NB4 (cell line): Measurements from ENCODE around the gene FAM241A.
A peak's percentile ranks its signal among the peaks of the same experiment; 100 is the strongest.
"Not testable (repeated sequence)": the region's sequence is repeated elsewhere in the genome, so short reads cannot be mapped to it uniquely, and the experiment has no call there.

Experiments
- DNase-seq: peaks from one replicate; pipeline ENCODE4 v3.0.0; 2010; ENCODE audit warnings: low read depth
- H3K4me3 ChIP-seq: one replicate; pipeline ENCODE4 v1.5.1; 2011; ENCODE audit warnings: mild to moderate bottlenecking, low read depth, low read length, moderate library complexity
- MYC ChIP-seq: IDR thresholded peaks from 2 replicates; pipeline ENCODE4 v1.6.1; 2011; ENCODE audit warnings: low read depth, low read length
- POLR2A ChIP-seq: IDR thresholded peaks from 2 replicates; pipeline ENCODE4 v1.6.1; 2011; ENCODE audit warnings: mild to moderate bottlenecking; ENCODE audit not compliant: insufficient read length; ENCODE audit errors: extremely low read depth
- TF ChIP-seq, protein P1 (sequence below): IDR thresholded peaks from 2 replicates; pipeline ENCODE4 v1.6.1; 2011; ENCODE audit warnings: low read depth, low read length
- TF ChIP-seq, protein P2 (sequence below): IDR thresholded peaks from one replicate; pipeline ENCODE4 v1.5.1; 2012; ENCODE audit warnings: low read depth, low read length

The FAM241A gene

DNA sequence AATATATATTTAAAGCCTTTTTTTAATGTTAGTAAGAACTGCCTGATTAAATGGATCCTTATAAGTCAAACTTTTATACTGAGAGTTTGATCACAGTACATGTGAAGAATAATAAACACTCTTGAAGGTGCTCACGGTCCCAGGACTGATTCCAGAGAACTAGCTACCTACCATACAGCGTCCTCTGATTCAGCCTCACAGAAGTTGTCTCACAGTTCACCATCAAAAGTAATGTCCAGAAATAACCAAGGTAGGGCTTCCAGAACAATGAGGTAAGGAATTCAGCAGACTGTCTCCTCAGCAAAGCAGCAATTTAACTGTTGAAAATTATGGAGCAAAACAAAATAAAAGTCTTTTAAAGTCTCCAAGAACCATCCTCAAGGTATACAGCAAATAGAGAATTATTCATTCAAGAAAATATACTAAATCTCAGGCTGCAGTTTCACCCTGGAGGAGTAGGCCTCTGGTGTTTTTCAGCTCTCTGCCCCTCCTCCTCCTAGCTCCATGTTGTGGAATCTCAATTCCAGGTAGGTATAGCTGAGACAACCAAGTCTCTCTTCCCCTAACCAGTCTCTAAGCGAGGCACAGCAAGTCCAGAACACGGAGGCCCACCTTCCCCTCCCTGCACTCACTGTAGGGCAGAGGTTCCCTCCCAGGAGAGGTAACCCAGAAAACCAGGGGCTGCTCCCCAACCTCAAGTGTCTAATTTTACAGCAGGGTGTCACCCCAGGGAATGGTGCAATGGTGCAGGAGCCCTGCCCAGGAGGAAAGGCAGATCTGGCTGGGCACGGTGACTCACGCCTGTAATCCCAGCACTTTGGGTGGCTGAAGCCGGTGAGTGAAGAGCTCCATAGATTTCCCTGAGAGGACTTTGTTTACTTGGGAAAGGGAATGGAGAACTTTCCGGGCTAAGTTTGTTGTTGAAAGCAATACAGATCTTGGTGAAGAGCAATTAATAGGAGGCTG is 28.6 kb downstream of the FAM241A start:
- DNase-seq: peak; percentile 48
- H3K4me3 ChIP-seq: no peak overlapping the region
- TF ChIP-seq, protein P1, sequence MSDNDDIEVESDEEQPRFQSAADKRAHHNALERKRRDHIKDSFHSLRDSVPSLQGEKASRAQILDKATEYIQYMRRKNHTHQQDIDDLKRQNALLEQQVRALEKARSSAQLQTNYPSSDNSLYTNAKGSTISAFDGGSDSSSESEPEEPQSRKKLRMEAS: no peak
- TF ChIP-seq MYC (no peak), POLR2A (no peak)
- TF ChIP-seq, protein P2, sequence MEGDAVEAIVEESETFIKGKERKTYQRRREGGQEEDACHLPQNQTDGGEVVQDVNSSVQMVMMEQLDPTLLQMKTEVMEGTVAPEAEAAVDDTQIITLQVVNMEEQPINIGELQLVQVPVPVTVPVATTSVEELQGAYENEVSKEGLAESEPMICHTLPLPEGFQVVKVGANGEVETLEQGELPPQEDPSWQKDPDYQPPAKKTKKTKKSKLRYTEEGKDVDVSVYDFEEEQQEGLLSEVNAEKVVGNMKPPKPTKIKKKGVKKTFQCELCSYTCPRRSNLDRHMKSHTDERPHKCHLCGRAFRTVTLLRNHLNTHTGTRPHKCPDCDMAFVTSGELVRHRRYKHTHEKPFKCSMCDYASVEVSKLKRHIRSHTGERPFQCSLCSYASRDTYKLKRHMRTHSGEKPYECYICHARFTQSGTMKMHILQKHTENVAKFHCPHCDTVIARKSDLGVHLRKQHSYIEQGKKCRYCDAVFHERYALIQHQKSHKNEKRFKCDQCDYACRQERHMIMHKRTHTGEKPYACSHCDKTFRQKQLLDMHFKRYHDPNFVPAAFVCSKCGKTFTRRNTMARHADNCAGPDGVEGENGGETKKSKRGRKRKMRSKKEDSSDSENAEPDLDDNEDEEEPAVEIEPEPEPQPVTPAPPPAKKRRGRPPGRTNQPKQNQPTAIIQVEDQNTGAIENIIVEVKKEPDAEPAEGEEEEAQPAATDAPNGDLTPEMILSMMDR: no peak

DNA sequence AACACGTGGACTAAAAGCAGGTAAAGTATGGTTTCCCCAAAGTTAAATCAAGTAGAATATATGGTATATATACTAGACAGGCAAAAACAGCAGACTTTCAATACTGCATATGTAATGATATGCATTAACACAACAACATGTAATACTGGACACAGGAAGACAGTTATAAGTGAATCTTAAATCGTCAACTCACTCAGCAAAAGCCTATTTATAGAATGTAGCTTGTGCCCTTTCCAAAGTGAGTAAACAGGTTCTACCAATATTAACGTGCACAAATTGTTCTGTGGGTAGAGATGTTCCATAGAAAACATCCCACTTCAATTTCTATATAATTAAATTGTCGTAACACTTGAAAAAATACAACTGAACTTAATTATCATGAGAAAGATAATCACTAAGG is 30.6 kb downstream of the FAM241A start:
- TF ChIP-seq POLR2A (no peak), MYC (no peak)
- TF ChIP-seq, protein P1: no peak
- TF ChIP-seq, protein P2: no peak
- DNase-seq: no peak
- H3K4me3 ChIP-seq: no peak overlapping the region

DNA sequence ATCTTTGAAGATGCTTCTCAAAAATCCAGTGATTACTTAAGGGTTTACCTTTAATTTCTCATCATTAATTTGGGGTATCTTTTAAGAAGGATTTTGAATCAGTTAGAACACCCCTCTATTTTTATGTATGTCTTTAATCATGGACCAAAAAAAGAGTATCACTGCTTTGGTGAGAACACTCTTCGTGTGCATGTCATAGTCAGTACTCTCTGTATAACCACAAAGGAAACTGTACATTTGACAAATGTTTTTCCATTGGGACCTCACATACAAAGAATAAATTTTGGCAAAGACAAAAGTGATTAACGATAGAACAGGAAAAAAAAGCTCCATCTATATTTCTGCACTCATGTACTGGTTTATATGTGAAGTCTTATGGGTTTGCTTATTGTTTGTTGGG is 31.3 kb downstream of the FAM241A start:
- TF ChIP-seq, protein P2: no peak
- no peak for TF ChIP-seq MYC
- TF ChIP-seq, protein P1: no peak
- no peak for TF ChIP-seq POLR2A
- DNase-seq: no peak
- H3K4me3 ChIP-seq: no peak overlapping the region

DNA sequence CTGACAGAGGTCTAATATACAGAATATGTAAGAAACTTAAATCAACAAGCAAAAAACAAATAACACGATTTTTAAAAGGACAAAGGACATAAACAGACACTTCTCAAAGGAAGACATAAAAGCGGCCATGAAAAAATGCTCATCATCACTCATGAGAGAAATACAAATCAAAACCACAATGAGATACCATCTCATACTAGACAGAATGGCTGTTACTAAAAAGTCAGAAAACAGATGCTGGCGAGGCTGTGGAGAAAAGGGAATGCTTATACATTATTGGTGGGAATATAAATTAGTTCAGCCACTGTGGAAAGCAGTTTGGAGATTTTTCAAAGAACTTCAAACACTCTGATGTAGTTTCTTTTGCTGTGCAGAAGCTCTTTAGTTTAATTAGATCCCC is 33.5 kb downstream of the FAM241A start:
- not testable (repeated sequence) for DNase-seq, H3K4me3 ChIP-seq

DNA sequence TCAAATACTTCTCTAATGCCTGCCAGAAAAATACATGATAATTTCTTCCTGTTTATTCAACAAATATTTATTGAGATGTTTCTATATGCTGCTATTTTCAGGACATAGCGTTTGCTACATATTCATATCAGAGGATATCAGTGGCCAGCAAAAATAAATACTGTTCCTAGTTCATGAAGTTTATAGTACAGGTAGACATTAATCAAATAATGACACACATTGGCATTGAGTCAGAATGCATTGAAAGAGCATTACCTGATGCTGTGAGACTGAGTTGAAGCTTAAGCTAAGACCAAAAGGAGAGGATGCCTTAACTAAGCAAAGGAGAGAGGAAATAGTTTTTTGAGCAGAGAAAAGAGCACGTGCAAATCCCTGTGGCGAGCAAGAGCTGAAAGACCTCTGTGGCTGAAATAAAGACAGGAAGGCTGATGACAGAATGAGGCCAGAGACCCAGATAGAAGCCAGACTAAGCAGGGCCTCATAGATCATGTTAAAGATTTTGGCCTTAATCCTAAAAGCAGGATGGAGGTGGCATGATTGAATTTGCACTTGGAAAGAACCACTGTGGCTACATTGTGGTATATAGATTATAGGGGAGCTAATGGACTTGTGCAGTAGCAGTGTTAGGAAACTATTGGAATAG is 36.2 kb downstream of the FAM241A start:
- TF ChIP-seq, protein P2: no peak
- no peak for TF ChIP-seq MYC
- TF ChIP-seq, protein P1: no peak
- TF ChIP-seq POLR2A: no peak
- no peak for DNase-seq

DNA sequence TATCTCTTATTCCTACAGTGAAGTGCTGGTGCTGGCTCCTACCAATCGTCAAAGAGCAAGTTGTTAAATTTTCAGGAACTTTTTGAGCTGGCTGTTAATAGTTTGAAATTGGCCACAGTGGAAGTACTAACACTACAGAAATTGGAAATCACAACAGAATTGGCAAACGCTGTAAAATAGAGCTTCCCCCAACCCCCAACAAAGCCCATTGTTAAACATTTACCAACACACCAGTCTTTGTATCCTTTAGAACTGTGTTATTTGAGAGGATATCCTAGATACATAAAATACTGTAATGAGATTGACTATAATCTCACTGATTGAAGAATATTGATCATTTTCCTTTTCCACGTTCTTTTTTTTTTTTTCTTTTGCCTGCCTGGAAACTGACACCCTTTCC is 37.4 kb downstream of the FAM241A start:
- DNase-seq: no peak

More for the DNA sequence above, 36.2 kb downstream of the FAM241A start:
- no peak overlapping the region for H3K4me3 ChIP-seq

More for the DNA sequence above, 37.4 kb downstream of the FAM241A start:
- TF ChIP-seq POLR2A (no peak), MYC (no peak)
- TF ChIP-seq, protein P1: no peak
- TF ChIP-seq, protein P2: no peak
- no peak overlapping the region for H3K4me3 ChIP-seq
